PFSK-1 (cell line): ENCODE results near the gene ZAP70.

Experiments used
- FOXP2 ChIP-seq: optimal IDR thresholded peaks from 2 replicates; pipeline ENCODE3; 2011; ENCODE audit warnings: borderline replicate concordance, control low read depth, inconsistent platforms; ENCODE audit not compliant: insufficient read depth; ENCODE audit errors: extremely low read length, extremely low read depth
- POLR2AphosphoS5 ChIP-seq: IDR thresholded peaks from 2 replicates; pipeline ENCODE4 v1.6.1; 2012; ENCODE audit warnings: low read depth, mild to moderate bottlenecking, control low read depth, low read length, moderate library complexity
- REST ChIP-seq, 2 experiments: IDR thresholded peaks; 2 replicates each; pipeline versions ENCODE4 v1.6.1 to v1.8.0; 2011 to 2012; ENCODE audit warnings: low read depth in 2 of 2, low read length in 2 of 2, control low read depth in 1 of 2, inconsistent platforms in 1 of 2, mild to moderate bottlenecking in 1 of 2, moderate library complexity in 1 of 2; ENCODE audit not compliant: insufficient read depth in 1 of 2
- SIN3A ChIP-seq: IDR thresholded peaks from 2 replicates; pipeline ENCODE4 v1.6.1; 2012; ENCODE audit warnings: mild to moderate bottlenecking, low read length, moderate library complexity, borderline replicate concordance; ENCODE audit not compliant: insufficient read depth
- TAF1 ChIP-seq: IDR thresholded peaks from 2 replicates; pipeline ENCODE4 v1.6.1; 2012; ENCODE audit warnings: low read length, control low read depth, borderline replicate concordance; ENCODE audit not compliant: insufficient read depth

ZAP70 gene

GRCh38 chr2:97727296-97727695, 13.9 kb downstream of the ZAP70 start:
- TF ChIP-seq POLR2AphosphoS5 (no peak), SIN3A (no peak), REST (IDR thresholded peaks at IDR 0.05; ENCODE audit: insufficient read depth in 1 of 2, low read depth in 2 of 2, low read length in 2 of 2) (no peak), TAF1 (no peak), FOXP2 (no peak)

GRCh38 chr2:97728091-97728731, 14.8 kb downstream of the ZAP70 start:
- no peak for TF ChIP-seq SIN3A
- no peak for TF ChIP-seq FOXP2
- TF ChIP-seq TAF1 = no peak
- TF ChIP-seq REST (IDR thresholded peaks at IDR 0.05; ENCODE audit: insufficient read depth in 1 of 2, low read depth in 2 of 2, low read length in 2 of 2) = no peak
- TF ChIP-seq POLR2AphosphoS5 = no peak

GRCh38 chr2:97730245-97730644, 16.9 kb downstream of the ZAP70 start:
- TF ChIP-seq POLR2AphosphoS5 (no peak), SIN3A (no peak), FOXP2 (no peak), TAF1 (no peak), REST (IDR thresholded peaks at IDR 0.05; ENCODE audit: insufficient read depth in 1 of 2, low read depth in 2 of 2, low read length in 2 of 2) (no peak)

GRCh38 chr2:97731274-97732020, 18.1 kb downstream of the ZAP70 start:
- TF ChIP-seq REST (IDR thresholded peaks at IDR 0.05; ENCODE audit: insufficient read depth in 1 of 2, low read depth in 2 of 2, low read length in 2 of 2) (no peak), TAF1 (no peak), SIN3A (no peak), POLR2AphosphoS5 (no peak), FOXP2 (no peak)
